ENCODE measurements around the gene IL18. TPM values are rescaled to one million over a fixed set of nuclear protein-coding genes. Genes with fewer than 3 reads are reported as not detected.
"Not testable (repeated sequence)": the region's sequence is repeated elsewhere in the genome, so short reads cannot be mapped to it uniquely, and the experiment has no call there.

The IL18 gene
- total RNA-seq, 1 donor from 2014 or later = not detected

DNA sequence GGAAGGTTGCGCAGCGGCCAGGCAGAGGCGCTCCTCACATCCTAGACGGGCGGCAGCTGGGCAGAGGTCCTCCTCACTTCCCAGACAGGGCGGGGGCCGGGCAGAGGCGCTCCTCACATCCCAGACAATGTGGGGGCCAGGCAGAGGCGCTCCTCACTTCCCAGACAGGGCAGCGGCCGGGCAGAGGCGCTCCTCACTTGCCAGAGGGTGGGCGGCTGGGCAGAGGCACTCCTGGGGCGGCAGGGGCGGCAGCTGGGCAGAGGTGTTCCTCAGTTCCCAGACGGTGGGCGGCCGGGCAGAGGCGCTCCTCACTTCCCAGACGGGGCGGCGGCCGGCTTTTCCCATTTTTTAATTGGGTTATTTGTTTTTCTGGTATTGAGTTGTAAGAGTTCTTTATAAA lies 42.2 kb upstream of the IL18 start:
- H3K4me1 Mint-ChIP-seq (ENCODE audit: low read depth, unreplicated experiment) = no peaks in the 10 kb centered on the region
- H3K27ac Mint-ChIP-seq (ENCODE audit: unreplicated experiment) = no peak overlapping the region
- peaks cover 5% of the 10 kb centered on the region for H3K36me3 Mint-ChIP-seq (ENCODE audit: unreplicated experiment)
- H3K9me3 Mint-ChIP-seq (ENCODE audit: unreplicated experiment) = no peaks in the 10 kb centered on the region
- no peak for DNase-seq
- H3K27me3 Mint-ChIP-seq (ENCODE audit: unreplicated experiment) = peaks cover 3% of the 10 kb centered on the region
- TF ChIP-seq CTCF (IDR thresholded peaks at IDR 0.05; ENCODE audit: partially characterized antibody, unreplicated experiment) = no peak
- H3K4me3 Mint-ChIP-seq (ENCODE audit: unreplicated experiment) = no peak overlapping the region

DNA sequence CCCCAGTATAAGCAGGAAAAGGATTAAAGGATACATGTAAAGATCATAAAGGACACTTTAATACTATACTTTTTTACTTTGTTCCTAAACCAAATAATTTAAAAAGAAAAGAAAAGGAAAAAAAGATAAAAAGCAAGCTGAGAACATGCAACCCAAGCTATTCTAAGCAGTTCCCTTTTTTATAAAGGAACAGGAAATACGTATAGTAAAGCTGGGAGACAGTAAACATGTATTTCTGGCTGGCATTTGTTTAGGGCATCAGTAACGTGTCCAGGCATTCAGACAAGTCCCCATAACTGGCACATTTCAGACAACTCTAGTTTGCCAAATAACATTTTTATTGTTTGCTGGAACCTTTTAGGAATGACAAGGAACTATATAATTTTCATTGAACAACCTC lies 36.4 kb upstream of the IL18 start:
- Mint-ChIP-seq H3K27ac (ENCODE audit: unreplicated experiment) (no peak overlapping the region), H3K27me3 (ENCODE audit: unreplicated experiment) (peaks cover 2% of the 10 kb centered on the region), H3K36me3 (ENCODE audit: unreplicated experiment) (peaks cover 4% of the 10 kb centered on the region), H3K4me1 (ENCODE audit: low read depth, unreplicated experiment) (no peaks in the 10 kb centered on the region), H3K4me3 (ENCODE audit: unreplicated experiment) (no peak overlapping the region), H3K9me3 (ENCODE audit: unreplicated experiment) (peaks cover 2% of the 10 kb centered on the region)
- TF ChIP-seq CTCF (IDR thresholded peaks at IDR 0.05; ENCODE audit: partially characterized antibody, unreplicated experiment) = no peak
- DNase-seq = no peak

GRCh38 chr11:112199101-112199500 lies 35.2 kb upstream of the IL18 start:
- not testable (repeated sequence) for DNase-seq; H3K9me3 Mint-ChIP-seq (ENCODE audit: unreplicated experiment); H3K27me3 Mint-ChIP-seq (ENCODE audit: unreplicated experiment); H3K36me3 Mint-ChIP-seq (ENCODE audit: unreplicated experiment); H3K4me1 Mint-ChIP-seq (ENCODE audit: low read depth, unreplicated experiment); H3K4me3 Mint-ChIP-seq (ENCODE audit: unreplicated experiment); H3K27ac Mint-ChIP-seq (ENCODE audit: unreplicated experiment)

- H3K4me3 Mint-ChIP-seq (ENCODE audit: unreplicated experiment) = no peak overlapping the region
- H3K27me3 Mint-ChIP-seq (ENCODE audit: unreplicated experiment) = peaks cover 2% of the 10 kb centered on the region
- peaks cover 2% of the 10 kb centered on the region for H3K9me3 Mint-ChIP-seq (ENCODE audit: unreplicated experiment)
- TF ChIP-seq CTCF (IDR thresholded peaks at IDR 0.05; ENCODE audit: partially characterized antibody, unreplicated experiment) = no peak
- no peaks in the 10 kb centered on the region for H3K4me1 Mint-ChIP-seq (ENCODE audit: low read depth, unreplicated experiment)
- H3K36me3 Mint-ChIP-seq (ENCODE audit: unreplicated experiment) = peaks cover 4% of the 10 kb centered on the region
- DNase-seq = no peak
- H3K27ac Mint-ChIP-seq (ENCODE audit: unreplicated experiment) = no peak overlapping the region
Measured at GRCh38 chr11:112196519-112197087, 32.7 kb upstream of the IL18 start.

DNA sequence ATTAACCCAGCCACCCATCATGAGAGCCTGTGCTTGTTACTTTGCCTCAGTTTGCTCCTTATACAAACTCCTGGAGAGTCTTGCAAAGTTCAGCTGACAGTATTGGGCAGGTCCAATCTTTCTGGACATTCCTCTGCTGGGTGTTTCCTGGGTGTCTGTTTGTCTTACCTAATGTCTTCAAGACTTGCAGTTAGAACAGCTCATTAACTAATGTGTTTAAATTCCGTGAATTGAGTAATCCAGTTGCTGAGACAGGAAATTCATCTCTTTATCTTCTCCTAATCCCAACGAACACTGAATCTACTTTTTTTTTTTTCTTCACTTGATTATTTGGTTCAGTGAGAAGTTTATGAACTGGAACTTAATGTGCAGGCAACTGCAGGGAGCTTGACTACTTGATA lies 32.1 kb upstream of the IL18 start:
- Mint-ChIP-seq H3K27ac (ENCODE audit: unreplicated experiment) (no peak overlapping the region), H3K4me3 (ENCODE audit: unreplicated experiment) (no peak overlapping the region), H3K27me3 (ENCODE audit: unreplicated experiment) (peaks cover 2% of the 10 kb centered on the region), H3K9me3 (ENCODE audit: unreplicated experiment) (peaks cover 2% of the 10 kb centered on the region), H3K4me1 (ENCODE audit: low read depth, unreplicated experiment) (no peaks in the 10 kb centered on the region), H3K36me3 (ENCODE audit: unreplicated experiment) (peaks cover 4% of the 10 kb centered on the region)
- TF ChIP-seq CTCF (IDR thresholded peaks at IDR 0.05; ENCODE audit: partially characterized antibody, unreplicated experiment) = no peak
- DNase-seq = no peak

DNA sequence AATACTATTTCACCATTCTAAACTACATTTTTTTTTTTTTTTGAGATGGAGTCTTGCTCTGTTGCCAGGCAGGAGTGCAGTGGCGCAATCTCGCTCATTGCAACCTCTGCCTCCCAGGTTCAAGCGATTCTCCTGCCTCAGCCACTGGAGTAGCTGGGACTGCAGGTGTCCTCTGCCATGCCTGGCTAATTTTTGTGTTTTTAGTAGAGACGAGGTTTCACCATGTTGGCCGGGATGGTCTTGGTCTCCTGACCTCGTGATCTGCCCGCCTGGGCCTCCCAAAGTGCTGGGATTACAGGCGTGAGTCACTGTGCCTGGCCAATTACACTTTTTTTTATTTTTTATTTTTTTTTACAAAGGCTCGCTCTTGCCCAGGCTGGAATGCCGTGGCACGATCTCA lies 31.2 kb upstream of the IL18 start:
- DNase-seq; H3K4me3 Mint-ChIP-seq (ENCODE audit: unreplicated experiment); H3K27ac Mint-ChIP-seq (ENCODE audit: unreplicated experiment); H3K4me1 Mint-ChIP-seq (ENCODE audit: low read depth, unreplicated experiment); H3K27me3 Mint-ChIP-seq (ENCODE audit: unreplicated experiment); H3K9me3 Mint-ChIP-seq (ENCODE audit: unreplicated experiment); H3K36me3 Mint-ChIP-seq (ENCODE audit: unreplicated experiment): not testable (repeated sequence)
